Stimulated activated CD8-positive, alpha-beta memory T cell treated with anti-CD3 and anti-CD28 coated beads, Interleukin-2, amount 100 ng/mL, for 1 hour (primary cell): Measurements from ENCODE around the gene MPC1L.
"Not testable (repeated sequence)": the region's sequence is repeated elsewhere in the genome, so short reads cannot be mapped to it uniquely, and the experiment has no call there.

Experiments
- DNase-seq, 2 donors: peaks; one replicate each; pipeline ENCODE4 v3.0.0-alpha.2; 2020; ENCODE audit warnings: low read depth in 2 of 2

MPC1L gene

GRCh38 chrX:40623139-40623536 is at the start of gene MPC1L:
Gene MPC1L, plus strand, starts transcription at chrX:40623428. Its CDS starts 138 bp downstream, at chrX:40623566.
- DNase-seq, result no peak

DNA sequence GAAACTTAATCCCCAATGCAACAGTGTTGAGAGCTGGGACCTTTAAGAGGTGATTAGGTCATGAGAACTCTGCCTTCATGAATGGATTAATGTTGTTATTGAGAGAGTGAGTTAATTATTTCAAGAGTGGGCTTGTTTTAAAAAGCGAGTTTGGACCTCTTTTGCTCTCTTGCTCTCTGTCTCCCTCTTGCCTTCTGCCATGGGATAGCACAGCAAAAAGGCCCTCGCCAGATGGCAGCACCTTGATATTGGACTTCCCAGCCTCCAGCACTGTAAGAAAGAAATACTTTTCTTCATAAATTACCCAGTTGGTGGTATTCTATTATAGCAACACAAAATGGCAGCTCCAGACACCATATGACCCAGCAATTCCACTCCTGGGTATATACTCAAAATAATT is 49.5 kb upstream of the MPC1L start:
- DNase-seq, result no peak

GRCh38 chrX:40575411-40575810 is 47.8 kb upstream of the MPC1L start:
- DNase-seq, result not testable (repeated sequence)

- no peak for DNase-seq
Observed at GRCh38 chrX:40576291-40576690, 46.9 kb upstream of the MPC1L start.

GRCh38 chrX:40578039-40578695 is 45.1 kb upstream of the MPC1L start:
- DNase-seq, result no peak

DNA sequence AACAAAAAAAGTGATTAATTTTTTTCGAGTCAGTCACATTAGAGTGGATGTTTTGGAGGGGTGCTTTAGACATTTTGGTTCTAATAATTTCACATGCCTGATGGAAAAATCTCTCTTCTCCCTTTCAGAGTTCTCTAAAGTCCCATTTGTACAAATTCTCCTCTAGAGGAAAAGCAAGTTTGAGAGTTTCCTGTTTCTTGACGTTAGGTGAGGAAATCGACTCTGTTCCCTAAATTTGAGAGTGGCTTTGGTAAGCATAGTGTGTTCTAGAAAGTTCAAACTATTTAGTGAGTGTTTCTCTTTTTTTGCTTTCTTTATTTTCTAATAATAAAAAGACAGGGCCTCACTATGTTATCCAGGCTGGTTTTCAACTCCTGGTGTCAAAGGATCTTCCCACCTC is 44.1 kb upstream of the MPC1L start:
- no peak for DNase-seq

DNA sequence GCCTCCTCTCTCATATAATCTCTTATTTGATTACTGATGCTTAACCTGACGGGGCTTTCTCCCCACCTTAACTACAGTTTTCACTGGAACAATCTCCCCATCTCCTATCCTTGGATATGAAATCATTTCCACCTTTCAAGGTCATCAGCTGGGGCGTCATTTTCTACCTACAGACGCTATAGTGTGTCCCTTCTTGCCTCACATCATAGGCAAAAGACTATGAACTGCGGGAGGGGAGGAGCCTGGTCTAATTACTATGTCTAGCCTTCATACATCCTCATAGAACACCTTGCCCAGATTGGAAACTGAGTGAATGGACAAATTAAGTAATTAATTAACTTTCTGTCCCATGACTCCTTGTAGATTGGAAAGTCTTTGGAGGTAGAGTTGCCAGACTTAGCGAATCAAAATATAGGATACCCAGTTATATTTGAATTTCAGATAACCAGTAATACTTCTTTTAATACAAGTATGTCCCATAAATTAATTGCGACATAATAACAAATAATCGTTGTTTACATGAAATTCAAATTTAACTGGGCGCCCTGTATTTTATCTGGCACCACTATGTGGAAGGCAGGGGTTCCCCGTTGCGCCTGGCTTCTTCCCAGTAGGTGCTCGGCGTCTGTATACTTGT is 43.2 kb upstream of the MPC1L start:
- DNase-seq, result no peak

GRCh38 chrX:40580537-40581335 is 42.5 kb upstream of the MPC1L start, which contains the start of gene ATP6AP2:
Gene ATP6AP2, plus strand, starts transcription at chrX:40580970. Its CDS starts 96 bp downstream, at chrX:40581066.
- DNase-seq, result peak; percentile 72 to 80

GRCh38 chrX:40581336-40581920 is 41.8 kb upstream of the MPC1L start:
- DNase-seq, result no peak

DNA sequence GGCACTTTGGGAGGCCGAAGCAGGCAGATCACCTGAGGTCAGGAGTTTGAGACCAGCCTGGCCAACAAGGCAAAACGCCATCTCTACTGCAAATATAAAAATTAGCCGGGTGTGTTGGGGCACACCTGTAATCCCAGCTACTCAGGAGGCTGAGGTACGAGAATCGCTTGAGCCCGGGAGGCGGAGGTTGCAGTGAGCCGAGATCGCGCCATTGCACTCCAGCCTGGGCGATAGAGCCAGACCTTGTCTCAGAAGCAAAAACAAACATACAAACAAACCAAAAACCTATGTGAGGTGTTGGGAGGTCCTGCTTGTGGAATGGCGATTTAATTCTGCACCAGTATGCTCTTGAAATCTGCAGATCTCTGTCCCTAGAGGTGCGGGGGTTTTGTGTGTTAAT is 41.0 kb upstream of the MPC1L start:
- DNase-seq, result not testable (repeated sequence)

GRCh38 chrX:40582811-40583210 is 40.4 kb upstream of the MPC1L start:
- DNase-seq, result no peak

DNA sequence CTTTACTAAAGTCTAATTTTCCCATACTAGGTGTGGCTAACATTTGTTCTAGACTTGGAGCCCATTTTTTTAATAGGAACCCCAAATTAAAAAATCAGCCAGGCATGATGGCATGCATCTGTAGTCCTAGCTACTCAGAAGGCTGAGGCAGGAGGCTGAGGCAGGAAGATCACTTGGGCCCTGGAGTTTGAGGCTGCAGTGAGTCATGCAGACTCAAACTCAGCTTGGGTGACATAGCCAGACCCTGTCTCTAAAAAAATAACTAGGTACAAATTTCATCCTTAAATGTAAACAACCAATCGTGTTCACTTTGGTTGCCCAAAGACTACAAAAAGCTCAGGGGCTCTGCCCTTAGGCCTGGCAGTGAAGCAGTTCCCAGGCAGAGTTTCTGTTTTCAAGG is 35.6 kb upstream of the MPC1L start:
- not testable (repeated sequence) for DNase-seq

DNA sequence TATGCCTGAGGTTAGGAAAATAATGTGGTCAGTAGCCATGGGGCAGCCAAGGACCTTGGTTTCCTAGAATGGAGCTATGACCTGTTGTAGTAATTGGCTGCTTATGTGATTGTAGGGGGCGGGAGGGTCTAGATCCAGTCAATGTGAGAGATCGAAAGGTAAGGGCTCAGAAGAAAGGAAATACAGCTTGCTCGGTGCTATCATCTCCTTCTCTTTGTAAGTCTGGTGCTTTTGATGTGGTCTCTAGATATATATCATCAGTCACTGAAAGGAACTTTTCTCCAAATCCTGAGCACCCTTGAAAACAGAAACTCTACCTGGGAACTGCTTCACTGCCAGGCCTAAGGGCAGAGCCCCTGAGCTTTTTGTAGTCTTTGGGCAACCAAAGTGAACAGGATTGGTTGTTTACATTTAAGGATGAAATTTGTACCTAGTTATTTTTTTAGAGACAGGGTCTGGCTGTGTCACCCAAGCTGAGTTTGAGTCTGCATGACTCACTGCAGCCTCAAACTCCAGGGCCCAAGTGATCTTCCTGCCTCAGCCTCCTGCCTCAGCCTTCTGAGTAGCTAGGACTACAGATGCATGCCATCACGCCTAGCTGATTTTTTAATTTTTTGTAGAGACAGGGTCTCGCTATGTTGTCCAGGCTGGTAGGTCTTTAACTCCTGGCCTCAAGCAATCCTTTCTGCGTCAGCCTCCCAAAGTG is 33.5 kb upstream of the MPC1L start:
- DNase-seq, result not testable (repeated sequence)

DNA sequence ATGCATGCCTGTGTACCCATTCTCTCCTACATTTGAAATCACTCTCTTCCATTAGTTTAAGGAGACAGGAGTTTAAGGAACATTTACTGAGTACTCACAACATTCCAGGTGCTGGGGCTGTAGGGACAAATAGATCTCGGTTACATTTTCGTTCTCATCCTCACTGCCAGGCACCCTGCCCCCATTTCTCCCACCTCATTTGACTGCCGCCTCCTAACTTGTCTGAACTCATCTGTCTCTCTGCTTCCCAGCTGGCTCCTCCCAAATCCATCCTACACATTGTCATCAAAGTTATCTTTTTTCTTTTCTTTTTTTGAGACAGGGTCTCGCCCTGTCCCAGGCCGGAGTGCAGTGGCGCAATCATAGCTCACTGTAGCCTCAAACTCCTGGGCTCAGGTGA is 19.8 kb upstream of the MPC1L start:
- DNase-seq, result no peak

GRCh38 chrX:40607381-40607780 is 15.8 kb upstream of the MPC1L start:
- no peak for DNase-seq

DNA sequence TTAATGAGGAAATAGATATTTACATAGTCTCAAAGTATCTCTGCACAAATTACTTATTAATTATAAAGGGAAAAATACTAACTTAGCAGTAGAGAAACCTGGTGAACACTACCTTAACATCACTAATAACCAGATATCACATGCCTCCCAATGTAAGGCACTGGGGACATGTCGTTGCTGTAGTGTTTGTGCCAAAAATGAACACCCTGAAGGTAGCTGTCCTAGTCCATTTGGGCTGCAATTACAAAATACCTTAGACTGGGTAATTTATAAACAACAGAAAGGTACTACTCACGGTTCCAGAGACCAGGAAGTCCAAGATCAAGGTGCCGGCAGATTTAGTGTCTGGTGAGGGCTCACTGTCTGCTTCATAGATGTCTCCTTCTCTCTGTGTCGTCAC is 10.7 kb upstream of the MPC1L start:
- no peak for DNase-seq

DNA sequence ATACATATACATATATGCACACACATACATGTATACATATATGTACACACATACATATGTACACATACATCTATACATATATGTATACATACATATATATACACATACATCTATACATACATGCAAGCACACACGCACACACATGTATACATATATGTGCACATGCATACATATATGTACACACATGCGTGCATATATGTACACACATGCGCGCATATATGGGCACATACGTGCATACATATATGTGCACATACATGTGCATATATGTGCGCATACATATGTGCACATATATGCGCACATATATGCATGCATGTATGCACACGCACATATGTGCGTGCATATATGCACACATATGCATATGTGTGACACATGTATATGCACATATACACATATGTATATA is 7.3 kb upstream of the MPC1L start:
- DNase-seq, result no peak

- DNase-seq, result no peak
Observed at GRCh38 chrX:40617566-40617965, 5.7 kb upstream of the MPC1L start.

GRCh38 chrX:40622479-40623138 is 619 bp upstream of the MPC1L start:
- DNase-seq, result no peak

GRCh38 chrX:40623665-40624064 is 437 bp downstream of the MPC1L start:
- no peak for DNase-seq

GRCh38 chrX:40625294-40625693 is 2.1 kb downstream of the MPC1L start:
- no peak for DNase-seq
